NCI-H774 (cell line): ENCODE measurements around the gene RBCK1.
"Not testable (repeated sequence)": the region's sequence is repeated elsewhere in the genome, so short reads cannot be mapped to it uniquely, and the experiment has no call there.

Experiments used
- DNase-seq: peaks from one replicate; lab custom pipeline; 2025; lab: John Stamatoyannopoulos, UW

The RBCK1 gene

DNA sequence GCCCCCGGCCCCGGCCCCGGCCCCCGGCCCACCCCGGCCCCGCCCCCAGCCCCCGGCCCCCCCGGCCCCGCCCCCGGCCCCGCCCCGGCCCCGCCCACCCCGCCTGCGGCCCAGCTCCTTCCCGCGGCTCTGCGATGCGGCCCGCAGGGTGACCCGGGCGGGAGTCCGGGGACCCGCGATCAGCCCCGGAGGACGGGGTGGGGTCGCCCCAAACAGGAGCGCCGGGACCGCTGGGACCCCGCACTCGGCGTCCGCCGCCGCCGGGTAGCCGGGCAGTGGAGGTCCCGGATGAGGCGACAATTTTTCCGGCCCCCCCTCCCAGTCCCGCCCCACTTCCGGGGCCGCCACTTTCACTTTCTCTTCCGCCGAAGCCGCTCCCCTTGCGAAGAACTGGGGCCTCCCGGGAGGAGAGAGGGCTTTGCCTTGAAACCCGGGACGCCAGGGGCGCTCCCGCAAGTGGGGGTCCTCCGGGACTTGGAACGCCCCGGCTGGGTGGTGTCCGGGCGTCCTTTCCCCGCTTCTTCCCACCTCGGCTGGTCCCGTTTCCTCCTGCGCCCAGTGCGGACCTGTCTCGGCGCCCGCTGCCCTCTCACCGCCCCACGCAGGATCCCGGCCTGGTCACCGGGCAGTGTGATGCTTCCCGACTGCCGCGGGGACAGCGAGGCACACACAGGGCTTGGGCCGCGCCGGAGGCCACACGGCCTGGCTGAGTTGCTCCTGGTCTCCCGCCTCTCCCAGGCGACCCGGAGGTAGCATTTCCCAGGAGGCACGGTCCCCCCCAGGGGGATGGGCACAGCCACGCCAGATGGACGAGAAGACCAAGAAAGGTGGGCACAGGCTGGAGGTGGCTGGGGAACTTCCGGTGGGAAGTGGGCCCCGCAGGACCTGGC is at the start of gene RBCK1:
Gene RBCK1 (plus strand): TSS at position 347 of the 890 bp plus-strand sequence. CDS start 459 bp downstream, at position 806.
- DNase-seq: peak; percentile 48

GRCh38 chr20:358891-359555 is 49.1 kb upstream of the RBCK1 start:
- no peak for DNase-seq

DNA sequence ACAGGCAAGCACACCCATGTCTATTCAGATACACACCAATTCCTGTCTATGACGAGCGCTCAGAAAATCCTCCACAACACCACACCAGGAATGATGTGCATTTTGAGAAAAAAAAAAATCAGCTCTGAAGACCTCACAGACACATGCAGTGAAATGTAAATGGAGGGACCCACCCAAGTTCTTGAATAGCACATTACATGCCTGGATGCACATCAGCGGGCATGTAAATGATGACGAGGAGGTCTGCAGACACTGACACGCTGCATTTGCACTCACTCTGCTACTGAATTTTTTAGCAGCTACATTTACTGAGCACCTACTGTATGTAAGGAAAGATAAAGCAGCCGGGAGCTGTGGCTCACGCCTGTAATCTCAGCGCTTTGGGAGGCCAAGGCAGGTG is 46.5 kb upstream of the RBCK1 start:
- no peak for DNase-seq

- DNase-seq: peak; percentile 67
Observed at GRCh38 chr20:362271-363254, 45.5 kb upstream of the RBCK1 start.

DNA sequence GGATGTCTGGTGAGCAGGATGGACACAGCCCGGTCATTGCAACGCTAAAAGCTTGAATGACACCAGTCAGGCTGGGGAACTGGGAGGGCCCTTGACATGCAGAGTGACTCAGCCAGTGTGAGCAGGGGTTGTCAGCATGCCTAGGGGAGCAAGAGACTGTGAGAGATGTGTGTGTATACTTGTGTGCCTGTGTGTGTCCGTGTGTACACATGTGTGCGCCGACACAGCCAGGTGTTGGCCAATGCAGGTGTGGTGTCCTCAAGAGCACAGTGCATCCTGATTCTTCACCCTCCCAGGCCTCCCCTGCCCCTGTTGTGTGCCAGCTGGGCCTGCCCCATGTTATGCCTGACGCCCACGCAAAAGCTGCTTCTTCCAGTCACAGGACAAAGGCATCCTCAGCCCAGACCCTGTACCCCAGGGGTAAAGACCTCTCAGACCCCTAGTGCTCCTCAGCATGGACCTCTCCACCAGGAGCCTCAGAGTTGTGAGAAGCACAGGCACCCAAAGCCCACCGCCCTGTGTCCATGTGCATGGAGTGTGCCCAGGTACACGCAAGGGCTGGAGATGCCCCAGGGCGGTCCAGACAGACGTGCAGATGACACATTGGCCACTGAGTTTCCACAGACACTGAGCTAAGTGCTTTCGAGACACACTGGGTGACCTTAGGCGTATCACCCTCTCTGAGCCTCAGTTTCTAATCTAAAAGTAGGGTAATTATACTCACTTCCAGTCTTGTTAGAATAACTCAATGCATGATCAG is 44.6 kb upstream of the RBCK1 start:
- DNase-seq: no peak

DNA sequence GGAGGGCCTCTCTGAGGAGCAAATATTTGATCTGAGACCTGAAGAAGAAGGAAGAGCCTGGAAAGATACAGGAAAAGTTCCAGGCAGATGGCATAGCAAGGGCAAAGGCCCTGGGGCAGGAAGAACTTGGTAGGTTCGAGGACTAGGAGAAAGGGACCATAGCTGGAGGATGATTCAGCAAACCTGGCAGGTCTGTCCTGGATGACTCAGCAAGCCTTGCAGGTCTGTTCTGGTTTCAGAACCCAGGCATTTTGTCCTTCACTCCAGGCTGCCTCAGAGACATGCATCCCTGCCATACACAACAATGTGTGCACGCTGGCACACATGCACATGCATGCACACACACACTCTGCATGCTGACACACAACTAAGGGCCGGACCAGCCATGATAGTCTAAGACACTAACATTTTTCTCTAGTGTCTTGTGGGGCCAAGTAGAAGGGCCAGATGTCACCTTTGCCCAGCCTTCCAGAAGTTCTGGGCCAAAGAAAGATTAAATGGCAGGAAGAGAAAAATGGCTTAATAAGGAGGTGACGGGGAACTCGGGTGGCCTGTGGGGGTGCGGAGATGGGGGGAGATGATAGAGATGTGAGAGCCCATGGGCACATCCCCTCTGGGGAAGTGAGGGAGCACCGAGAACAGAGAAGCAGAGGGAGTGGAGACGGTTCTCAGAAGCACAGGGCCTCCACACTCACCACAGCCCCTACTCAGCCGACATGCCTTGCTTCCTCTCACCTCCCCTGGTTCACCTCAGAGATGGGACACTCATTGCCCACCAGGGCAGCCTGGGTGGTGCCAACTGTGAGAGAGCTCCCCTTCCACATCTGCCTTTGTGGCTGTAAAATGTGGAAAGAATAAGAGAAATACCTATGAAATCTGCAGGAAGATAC is 42.9 kb upstream of the RBCK1 start:
- no peak for DNase-seq

DNA sequence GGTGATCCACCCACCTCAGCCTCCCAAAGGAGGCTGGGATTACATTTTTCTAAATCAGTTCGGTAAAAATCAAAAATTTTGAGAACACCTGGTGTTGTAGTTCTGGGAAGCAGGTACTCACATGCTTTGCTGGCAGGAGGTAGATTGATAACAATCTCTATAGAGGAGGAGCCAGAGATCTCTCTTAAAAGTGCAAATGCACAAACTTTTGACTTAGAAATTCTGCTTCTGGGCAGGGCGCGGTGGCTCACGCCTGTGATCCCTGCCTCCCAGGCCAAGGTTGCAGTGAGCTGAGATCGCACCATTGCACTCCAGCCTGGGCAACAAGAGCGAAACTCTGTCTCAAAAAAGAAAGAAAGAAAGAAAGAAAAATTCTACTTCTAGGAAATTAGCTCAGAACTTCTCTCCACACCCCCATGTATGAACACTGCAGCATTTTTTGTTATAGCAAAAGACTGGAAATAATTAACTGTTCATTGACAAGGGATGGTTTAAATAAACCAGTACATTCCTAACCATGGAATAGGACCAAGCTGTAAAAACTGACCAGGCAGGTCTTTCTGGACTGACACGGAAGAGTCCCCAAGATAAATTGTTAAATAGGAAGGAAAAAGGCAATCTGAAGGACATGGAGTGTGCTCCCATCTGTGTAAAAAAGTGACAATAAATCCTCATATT is 41.9 kb upstream of the RBCK1 start:
- no peak for DNase-seq

- no peak for DNase-seq
Observed at GRCh38 chr20:366719-367485, 41.2 kb upstream of the RBCK1 start.

DNA sequence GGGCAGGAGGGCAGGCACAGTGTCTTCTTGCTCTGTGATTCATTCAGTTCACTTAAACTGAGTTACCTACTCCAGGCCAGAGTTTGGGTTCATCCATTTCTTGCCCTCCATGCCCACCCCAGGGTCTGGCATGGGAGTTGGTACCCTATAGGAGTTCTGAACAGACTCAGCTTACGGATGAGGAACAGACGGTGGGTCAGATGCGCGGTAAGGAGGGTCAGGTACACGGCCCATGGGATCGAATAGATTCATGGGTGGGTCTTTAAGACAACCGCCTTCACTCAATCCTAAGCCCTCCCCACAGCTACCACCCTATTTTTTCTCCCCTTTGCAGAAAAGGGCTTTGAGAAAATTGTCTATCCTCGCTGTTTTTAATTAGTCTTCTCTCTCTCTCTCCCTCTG is 40.6 kb upstream of the RBCK1 start:
- DNase-seq: no peak

- DNase-seq: no peak
Observed at GRCh38 chr20:368915-369314, 39.2 kb upstream of the RBCK1 start.

GRCh38 chr20:370151-370600 is 37.9 kb upstream of the RBCK1 start:
- DNase-seq: no peak

DNA sequence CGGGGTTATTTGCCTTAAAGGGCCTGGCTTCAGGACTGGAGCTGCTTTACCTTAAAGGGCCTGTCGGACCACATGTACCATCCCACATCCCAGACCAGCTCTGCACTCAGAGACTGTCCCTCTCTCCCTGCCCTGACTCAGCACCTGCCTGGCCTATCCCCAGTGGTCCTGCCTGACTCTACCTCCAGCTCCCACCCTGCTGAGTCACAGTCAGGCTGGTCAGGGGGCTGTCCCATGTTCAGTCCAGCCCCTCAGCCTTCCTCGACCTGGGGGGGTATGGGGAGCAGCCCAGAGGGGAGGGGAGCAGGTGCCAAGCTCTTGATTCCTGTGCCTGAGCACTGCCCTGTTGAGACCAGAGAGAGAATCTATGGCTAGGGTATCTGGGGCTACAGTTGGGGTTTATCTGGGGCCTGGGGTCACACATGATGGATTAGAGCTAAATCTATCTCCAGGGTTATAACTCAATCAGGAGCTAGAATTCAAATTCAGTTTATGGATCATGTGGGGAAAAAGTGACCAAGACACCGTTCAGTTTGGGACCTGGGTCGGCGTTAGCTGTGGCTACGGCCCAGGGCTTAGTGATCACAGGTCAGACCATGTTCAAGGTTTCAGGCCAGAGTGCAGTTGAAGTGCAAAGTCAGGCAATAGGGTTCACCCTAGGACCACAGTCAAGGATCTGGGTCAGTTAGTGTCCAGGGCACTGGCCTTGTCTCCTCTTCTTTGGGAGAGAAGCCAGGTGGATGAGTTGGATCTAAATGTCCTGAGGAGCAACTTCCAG is 36.9 kb upstream of the RBCK1 start:
- no peak for DNase-seq

DNA sequence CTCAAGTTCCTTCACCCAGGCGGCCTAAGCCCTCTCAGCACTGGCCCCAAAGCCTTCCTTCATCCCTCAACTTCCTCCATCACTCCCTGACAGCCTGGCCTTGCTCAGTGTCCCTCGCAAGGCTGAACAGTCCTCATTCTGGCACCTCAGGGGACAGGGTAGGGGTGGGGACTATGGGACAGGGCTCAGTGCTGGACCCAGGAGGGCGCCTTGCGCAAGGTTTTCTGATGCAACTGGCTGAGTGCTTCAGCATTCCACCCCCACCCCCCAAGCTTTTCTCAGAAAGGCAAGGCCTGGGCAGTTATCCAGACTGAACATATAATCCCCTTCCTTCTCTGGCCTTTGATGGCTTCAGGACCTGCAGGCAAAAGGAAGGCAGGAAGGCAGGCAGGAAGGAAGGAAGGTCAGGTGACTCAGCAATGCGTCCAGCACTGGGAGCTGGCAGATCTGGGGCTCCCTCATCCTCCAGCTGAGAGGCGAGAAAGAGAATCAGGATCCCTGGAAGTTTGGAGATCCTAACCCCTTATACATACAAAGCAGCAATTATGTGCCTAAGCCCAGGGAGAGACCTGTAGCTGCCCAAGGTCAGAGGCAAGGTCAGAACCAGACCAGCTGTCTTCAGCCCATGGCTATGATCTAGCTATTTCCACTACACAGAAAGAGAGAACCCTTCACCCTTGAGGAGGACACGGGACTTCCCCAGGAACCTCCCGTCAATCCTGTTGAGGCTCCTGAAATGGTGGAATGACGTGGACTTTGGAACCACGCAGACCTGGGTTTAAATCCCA is 36.1 kb upstream of the RBCK1 start:
- no peak for DNase-seq

DNA sequence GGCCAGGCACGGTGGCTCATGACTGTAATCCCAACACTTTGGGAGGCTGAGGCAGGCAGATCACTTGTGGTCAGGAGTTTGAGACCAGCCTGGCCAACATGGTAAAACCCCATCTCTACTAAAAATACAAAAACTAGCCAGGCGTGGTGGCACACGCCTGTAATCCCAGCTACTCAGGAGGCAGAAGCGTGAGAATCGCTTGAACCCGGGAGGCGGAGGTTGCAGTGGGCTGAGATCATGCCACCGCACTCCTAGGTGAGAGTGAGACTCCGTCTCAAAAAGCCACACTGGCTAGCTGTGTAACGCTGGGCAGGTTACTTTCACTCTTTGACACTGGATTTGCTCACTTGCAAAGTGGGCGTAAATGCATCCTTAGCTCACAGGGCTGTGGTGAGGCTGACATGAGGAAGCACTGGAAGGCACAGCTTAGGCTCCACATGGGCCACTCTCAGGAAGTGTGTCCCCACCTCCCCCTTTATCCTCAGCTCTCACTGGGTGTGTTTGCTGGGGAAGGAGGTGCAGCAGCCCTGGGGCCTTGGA is 35.5 kb upstream of the RBCK1 start:
- not testable (repeated sequence) for DNase-seq

DNA sequence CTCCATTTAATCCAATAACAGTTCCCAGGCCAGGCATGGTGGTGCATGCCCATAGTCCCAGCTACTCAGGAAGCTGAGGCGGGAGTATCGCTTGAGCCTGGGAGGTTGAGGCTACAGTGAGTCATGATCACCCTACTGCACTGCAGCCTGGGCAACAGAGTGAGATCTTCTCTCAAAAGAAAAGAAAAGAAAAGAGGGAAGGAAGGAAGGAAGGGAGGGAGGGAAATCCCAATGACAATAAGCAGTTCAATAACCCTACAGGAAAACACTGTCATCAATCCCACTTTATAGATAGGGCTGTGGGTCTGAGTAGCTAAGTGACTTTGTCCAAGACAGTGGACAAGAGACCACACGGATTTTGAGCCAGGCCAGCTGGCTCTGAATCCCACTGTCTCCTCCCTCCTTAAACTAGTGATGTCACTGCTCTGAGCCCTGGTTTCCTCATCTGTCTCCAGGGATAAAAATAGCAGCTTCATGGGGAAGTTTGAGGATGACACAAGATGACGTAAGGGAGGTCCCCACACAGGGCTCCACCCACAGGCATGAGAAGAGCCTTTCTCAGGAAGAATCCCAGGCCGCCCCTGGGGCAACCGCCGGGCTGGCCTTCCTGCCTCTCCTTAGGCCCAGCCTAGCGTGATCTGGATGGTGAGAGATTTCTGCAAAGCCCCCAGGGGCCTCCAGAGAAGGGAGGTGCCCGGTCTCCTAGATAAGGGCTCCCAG is 34.8 kb upstream of the RBCK1 start:
- no peak for DNase-seq

- DNase-seq: no peak
Observed at GRCh38 chr20:375265-375889, 32.7 kb upstream of the RBCK1 start.
